H4 (cell line): Measurements from ENCODE around the gene MRRF. TPM values are rescaled to one million over a fixed set of nuclear protein-coding genes. Genes with fewer than 3 reads are reported as not detected.
A peak's percentile ranks its signal among the peaks of the same experiment; 100 is the strongest.
"Not testable (repeated sequence)": the region's sequence is repeated elsewhere in the genome, so short reads cannot be mapped to it uniquely, and the experiment has no call there.

Source experiments
- DNase-seq: peaks from one replicate; pipeline ENCODE4 v3.0.0-alpha.2; 2015; ENCODE audit warnings: low spot score
- total RNA-seq: library from RNA; depleted of rRNA; stranded (reverse); fragments of >200 nt; shearing (Covaris generic); gene quantifications from 2 replicates; pipeline ENCODE4 v1.2.3, GENCODE V29; 2014

Gene MRRF
- total RNA-seq, 1 experiment from 2014 or later: 77.7 TPM

DNA sequence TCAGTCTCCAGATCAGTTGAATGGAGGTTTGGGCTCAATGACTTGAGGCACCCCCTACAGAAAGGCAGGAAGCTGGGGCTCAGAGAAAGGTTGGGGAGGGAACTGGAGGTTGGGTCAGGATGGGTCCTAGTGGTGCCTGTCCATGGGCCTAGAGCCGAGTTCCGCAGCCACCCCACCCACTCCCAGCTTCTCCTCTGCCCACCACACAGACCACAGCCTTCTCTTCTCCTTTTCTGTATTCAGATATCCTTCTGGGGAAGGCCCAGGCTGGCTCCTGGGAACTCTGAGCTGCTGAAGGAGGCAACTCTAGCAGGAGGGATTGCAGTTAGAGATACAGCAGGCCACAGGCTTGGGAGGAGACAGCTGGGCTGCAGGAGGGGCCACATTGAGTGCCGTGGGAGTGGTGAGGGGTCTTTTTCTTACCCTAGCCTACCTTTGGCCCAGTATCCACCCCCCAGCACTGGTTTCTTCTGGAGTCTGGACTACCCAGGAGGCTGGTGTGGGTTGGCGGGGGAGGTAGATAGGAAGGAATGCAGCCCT is 90.7 kb downstream of the MRRF start:
- no peak for DNase-seq

DNA sequence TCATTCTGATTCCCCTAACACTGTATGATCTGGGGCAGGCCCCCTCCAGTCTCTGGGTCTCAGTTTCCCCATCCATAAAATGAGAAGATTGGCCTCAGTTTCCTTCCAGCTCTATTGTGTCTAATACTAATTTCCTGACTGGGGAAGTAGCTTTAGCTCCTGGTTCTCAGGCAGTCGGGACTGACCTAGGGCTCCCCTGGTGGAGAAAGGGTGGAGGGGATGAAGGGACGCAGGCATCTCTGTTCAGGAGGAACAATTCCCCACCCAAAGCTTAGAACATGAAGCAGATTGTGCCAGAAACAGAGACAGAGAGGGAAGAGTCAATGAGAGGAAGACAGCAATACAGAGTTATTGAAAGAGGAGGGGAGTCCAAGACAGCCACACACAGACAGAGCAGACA is 91.9 kb downstream of the MRRF start:
- DNase-seq: no peak

DNA sequence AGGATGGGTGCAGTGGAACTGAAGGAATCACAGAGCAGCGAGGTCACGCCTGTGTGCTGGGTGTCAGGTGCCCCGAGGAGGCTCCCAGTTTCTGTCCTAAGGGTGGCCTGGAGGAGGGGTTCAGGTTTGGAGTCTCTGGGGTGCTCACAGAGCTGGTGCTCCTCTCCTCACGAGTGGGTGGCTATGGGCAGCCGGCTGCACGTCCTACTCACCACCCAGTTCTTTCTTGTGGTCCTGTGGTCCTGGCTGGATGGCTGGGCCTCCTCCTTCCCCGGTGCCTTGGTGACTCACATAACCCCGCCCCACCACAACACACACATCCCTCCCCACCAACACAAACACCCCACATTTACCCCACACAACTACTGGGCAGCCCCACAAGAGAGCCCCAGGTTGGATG is 96.2 kb downstream of the MRRF start:
- DNase-seq: no peak

DNA sequence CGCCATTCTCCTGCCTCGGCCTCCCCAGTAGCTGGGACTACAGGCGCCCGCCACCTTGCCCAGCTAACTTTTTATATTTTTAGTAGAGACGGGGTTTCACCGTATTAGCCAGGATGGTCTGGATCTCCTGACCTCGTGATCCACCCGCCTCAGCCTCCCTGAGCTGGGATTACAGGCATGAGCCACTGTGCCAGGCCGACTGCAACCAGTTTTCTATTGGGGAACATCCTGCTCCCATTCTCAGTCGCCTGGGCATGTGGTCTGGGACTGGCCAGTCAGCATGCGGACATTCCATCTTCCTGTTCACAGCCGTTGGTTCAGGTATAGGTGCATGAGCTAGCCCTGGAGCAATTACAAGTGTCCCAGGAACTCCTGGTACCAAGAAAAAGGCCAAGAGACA is 98.4 kb downstream of the MRRF start:
- not testable (repeated sequence) for DNase-seq

DNA sequence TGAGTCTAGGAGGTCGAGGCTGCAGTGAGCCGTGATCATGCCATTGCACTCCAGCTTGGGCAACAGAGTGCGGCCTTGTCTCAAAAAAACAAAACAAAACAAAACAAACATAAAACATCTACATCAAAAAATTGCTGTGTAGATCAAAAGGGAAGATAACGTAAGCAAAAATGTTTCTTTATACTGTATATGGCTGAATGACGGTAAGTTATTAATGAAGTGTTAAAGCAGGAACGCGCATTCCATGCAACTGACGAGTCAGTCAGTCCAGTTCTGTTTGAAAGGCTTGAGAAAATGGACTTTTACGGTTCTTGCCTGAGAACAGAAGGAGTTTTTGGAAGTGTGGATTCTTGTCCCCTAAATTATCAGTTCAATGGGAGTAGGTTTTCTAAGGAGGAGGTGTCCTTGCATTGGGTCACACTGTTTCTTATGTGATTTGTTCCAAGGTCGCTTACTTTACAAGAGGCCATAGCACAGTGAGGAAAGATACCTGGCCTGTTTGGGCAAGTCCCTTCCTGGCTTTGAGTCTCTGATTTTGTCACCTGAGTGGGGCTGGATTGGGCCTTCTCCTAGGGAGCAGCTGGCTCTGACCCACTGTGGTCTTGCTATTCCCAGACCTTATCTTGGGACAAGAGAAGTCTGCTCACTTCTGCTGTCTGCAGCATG is 99.6 kb downstream of the MRRF start:
- DNase-seq: no peak

DNA sequence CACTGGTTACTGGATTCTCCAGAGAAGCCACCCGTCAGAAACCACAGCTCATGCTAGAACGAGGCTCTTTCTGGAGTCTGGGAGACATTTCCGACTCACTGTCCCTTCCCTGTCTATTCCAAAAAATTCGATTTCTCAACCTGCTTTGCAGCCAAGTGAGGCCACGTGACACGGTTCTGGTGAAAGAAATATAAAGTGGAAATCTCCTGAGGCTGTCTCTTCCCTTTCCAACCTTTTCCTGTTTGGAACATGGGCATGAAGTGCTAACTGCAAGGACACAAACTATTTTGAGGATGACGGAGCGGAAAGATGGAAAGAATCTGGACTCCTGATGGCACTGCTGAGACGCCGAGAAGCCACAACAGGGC is 100.1 kb downstream of the MRRF start:
- DNase-seq: no peak

DNA sequence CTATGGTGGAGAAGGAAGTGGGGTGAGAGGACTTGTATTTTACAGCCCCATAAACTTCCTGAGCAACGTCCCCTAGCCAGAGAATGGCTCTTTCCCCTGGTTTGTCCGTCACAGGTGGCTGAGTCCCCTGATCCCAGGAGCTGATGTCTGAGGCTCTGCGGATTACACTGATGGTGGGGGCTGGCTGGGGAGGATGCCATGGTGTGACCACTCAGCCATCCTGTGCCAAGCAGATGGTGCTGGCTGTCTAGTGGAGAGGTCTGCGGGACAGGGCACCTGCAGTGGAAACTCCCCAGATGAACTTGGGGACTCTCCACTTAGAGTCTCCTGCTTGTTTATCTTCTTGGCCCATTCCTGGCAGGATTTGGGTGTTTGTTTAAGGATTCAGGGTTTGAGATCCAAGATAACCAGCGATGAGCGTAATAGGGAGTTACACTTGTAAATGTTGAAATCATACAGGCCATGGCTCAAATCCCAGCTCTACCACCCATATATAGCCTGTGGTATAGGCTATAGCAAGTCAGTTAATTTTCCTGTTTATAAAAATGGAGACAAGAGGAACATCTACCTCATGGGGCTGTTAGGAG is 101.5 kb downstream of the MRRF start:
- DNase-seq: no peak

DNA sequence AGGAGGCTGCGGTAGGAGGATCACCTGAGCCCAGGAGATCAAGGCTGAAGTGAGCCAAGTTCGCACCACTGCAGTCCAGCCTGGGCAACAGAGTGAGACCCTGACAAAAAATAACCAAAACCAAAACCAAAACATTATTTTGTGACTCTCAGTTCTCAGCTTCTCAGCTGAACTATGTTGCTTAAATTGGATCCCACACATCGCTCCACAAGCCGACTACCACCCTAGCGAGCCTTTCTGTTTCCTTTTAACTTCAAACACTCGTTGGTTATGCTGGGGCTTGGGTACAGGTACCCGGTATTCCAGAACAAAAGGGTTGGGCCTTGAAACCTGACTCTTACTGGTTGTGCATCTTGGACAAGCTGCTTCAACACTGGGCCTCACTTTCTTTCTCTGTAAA is 102.4 kb downstream of the MRRF start:
- DNase-seq: no peak

DNA sequence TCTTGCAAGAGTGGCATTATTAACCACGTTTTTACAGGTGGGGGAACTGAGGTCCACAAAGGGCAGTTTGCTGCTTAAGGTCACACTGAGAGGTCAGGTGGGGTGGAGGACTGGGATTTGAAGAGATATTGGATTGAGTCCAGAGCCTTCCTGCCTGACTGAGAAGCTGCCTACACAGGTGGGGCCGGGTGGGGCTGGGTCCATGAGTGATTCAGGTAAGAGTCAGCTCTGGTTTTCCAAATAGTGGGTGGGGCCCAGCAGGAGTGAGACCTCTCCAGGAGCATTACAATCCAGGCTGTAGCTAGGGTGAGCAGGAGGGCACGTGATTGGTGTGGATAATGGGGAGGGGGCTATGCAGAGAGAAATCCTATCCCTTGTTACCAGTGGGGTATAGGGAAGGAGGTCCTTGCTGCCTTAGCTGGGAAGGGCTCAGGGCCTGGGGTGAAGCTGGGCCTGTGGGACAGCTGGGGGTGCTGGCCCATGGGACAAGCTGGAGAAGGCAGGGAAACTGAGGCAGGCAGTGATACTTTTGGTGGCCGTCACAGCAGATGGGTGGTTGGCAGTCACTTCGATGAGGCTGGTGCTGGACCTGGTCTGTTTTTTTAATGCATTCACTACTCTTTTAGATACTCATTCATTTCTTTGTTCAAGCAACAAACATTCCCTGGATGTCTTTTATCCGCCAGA is 103.2 kb downstream of the MRRF start:
- DNase-seq: no peak

DNA sequence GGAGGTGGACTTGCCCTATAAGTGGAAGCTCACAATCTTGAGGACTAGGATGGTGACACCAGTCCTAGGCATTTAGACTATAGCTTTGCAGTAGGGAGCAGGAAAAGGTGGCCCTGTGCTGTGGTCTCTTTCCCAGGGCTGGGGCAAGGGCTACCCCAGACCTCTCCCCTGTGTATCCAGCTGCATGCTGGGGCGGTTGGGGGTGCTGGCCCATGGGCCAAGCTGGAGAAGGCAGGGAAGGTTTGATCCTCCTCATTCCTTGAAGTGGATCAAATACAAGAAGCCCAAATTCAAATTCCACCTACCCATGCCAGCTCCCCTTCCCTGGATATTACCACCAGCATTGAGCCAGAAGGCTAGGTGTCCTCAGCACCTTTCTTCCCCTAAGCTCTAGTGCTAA is 104.0 kb downstream of the MRRF start:
- no peak for DNase-seq

DNA sequence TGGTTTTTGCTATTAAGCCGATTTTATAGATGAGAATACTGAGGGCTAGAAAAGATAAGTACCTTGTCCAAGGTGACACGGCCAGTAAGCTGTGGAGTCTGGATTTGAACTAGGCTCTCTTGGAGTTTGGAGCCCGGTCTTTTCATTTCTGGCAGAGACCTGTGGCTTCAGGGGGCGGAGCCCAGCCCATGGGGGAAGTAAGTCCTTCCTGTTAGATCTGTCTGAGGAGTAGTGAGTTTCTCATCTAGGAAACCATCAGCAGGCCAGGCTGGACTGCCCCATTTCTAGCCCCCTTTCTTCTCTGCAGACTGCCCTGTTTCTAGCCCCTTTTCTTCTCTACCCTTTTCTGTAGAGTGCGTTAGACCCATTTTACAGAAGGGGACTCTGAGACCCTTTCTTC is 105.6 kb downstream of the MRRF start:
- no peak for DNase-seq

DNA sequence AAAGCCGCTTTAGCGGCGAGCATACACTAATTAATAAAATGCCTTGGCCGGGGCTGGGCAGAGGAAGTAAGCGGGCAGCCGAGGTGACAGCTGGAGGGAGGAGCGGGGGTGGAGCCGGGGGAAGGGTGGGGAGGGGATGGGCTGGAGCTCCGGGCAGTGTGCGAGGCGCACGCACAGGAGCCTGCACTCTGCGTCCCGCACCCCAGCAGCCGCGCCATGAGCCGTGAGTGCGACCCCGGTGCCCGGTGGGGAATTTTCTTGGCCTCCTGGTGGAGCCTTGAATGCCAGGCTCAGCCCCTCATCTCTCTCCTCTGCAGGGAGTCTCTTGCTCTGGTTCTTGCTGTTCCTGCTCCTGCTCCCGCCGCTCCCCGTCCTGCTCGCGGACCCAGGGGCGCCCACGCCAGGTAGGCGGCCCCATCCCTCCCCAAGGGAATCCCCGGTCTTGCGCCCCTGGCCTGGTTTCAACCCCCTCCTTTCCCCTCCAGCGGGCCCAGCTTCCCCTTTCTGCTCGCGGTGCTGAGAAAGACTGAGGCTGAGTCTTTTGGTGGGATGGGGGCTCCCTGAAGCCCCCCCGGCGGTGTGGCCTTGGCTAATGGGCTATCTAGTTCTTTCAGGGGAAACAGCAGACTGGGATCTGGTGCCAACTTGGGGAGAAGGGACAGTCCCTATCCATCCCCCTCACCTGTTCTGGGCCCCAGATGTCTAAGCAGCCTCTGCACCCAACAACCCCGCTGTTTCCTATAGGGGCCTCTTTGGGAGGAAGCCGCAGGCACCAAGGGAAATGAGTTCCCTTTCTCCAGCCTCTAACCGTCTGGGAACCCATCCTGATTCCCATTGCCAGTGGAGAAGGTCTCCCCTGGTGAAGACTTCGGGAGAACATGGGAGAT is 106.4 kb downstream of the MRRF start, which contains the start of gene PTGS1:
Gene PTGS1, plus strand, starts transcription at position 156 of the 887 bp plus-strand sequence. Its CDS starts 61 bp downstream, at position 217.
- DNase-seq: no peak

DNA sequence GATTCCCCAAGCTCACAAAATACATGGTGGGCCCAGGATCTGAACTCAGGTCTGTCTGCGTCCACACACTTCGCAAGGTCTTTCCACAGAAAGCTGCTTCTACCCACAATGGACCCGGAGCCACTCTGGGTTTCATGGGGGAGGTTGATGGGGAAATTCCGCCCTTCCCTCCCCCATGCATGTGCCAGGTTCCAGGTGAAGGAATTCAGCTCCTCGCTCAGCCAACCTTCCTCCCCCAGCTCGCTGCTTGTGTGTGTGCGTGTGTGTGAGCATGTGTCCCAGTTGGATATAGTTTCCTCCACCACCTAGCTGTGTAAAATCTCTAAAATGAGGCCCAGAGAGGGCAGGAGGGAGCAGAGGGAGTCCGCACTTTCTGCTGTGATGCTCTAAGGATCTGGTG is 107.2 kb downstream of the MRRF start:
- DNase-seq: no peak

DNA sequence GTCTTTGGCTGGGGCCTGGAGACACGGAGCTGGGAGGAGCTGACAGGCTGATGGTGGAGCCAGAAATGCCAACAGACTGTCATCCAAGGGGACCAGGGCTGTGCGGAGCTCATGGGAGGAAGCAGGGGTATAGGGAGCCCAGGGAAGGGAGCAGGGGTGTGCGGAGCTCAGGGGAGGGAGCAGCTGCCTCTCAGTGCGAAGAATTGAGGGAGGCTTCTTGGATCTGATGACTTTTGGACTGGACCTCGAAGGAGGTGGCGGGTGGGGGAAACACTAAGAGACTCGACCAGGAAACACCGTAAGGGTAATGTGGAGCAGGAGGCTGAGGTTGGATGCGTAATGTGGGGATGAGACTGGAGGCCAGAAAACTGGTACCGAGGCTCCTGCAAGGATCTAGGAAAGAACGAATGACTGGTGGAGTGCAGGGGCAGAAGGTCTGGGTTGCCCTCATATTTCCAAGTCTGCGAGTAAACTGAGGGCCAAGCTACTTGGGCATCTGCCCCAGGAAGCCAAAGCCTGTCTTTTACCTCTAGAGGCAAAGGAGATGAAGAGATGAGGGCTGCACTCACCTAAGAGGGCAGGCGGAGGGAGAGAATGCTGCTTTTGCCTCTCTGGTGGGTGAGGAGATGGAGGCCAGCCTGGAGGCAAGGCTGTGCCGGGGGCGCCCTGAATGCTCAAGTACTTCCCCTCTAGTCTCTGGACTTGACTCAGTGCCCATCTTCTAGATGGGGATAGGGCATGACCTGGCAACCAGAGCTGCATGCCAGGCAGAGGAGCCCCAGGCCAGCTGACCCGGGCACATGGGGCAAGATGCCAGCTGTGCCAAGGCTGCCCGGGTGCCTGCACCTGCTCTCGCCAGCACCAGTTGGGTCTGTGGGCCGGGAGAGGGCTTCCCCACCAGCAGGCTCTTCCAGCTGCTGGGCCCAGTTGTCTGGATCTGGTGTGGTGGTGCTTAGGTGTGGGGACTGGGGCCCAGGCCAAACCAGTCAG is 108.5 kb downstream of the MRRF start:
- DNase-seq: no peak

DNA sequence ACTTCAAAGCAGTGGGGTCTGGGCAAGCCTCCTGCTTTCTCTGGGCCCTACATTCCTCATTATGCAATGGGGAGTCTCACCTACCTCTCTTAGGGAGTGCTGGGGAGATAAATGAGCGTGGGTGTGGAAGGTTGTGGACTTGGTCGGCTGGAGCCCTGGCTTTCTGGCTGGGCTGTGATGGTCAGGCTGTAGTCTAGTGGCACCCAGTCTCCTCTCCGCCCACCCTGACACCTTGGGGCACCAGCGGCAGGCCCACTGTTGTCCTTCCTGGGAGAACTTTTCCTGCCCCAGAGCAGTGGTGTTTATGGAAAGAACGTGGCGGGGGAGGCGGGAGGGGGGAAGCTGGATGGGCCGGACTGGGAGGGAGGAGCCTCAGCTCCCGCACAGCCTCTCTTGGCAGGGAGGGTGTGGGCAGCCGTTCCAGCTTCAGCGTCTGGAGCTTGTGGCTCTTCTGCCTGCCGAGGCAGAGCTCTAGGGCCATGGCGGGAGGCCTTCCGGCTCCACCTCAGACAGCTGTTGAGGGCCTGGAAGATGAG is 110.3 kb downstream of the MRRF start:
- peak; percentile 64 for DNase-seq

DNA sequence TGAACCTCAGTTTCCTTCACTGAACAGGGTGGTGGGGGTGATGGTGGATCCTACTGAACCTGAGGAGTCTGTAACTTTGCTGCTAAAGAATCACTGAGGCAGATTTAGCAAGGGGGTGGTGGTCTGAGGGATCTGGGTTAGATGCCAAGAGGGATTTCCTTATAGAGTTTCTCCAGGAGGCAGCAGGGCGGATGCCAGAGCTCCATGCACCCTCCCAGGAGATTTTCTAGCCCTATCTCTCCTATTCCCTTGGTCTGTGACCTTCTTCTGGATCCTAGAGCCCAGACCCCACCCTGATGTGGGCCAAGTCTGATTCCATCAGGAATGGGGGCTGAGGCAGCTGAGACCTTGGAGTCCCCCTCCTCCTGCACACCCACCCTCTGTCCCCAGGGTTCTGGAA is 112.1 kb downstream of the MRRF start:
- no peak for DNase-seq

DNA sequence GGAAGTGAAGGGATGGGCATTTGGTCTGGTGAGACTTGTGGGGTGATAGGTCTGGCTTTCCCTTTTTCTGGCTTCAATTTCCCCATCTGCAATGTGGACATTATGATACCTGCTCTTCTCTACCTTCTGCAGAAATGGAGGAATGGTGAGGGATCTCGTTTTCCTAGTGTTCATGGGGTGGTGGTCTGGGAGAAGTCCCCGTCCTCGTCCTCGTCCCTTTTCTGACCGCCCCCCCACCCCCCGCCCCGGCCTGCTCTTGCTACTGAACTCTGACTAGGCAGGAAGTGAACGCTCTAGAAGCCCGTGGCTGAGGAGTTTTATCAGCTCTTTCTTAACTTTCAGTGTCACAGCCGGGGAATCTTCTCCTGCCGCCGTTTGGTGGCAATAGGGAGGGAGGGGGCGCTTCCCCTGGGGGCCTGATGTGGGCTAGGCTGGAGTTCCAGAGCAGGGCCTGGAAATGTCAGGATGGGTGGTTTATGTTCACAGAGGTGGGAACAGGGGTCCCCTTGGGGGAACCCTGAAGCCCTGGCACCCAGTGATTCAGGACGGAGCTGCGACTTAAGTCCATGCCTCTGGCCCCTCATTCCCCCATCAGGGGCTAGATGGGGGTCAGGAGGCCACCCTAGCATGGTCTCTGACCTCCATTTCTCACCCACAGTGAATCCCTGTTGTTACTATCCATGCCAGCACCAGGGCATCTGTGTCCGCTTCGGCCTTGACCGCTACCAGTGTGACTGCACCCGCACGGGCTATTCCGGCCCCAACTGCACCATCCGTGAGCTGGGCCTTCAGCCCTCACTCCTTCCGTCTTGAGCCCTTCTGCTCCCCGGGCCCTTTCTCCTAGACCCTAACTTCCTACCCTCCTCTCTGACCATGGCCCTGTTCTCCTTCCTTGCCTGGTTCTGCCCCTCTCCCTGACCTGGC is 112.8 kb downstream of the MRRF start:
- no peak for DNase-seq

DNA sequence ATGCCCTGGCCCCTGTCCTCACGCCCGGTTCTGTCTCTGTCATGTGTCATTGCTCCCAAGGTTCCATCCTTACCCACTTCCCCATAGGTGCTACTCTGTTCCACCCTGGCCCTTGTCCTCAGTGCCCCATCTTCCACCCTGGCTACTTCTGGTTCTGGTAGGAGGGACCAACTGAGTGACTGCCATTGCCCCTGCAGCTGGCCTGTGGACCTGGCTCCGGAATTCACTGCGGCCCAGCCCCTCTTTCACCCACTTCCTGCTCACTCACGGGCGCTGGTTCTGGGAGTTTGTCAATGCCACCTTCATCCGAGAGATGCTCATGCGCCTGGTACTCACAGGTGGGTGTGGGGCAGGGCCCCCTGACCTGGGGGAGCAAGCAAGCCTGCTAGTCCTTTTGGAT is 113.6 kb downstream of the MRRF start:
- no peak for DNase-seq

DNA sequence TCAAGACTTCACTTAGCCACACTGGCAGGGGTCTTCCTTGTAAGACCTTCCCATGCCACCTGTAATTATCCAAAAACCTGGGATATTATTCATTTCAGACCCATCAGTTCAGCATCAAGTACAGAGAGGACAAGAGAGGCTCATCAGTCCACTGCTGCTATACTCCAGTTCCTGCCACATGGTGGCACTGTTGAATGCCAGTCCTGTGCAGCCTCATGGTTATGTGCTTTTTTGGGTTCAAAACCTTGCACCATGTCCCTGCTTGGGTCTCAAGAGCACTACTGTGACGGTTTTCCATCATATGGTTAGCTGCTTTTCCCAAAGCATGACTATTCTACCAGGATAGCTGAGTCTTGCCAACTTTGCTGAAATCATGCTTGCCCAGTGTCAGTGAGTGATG is 114.7 kb downstream of the MRRF start:
- DNase-seq: no peak
